AG04450 (cell line): ENCODE measurements around the gene GYG1. TPM values are rescaled to one million over a fixed set of nuclear protein-coding genes. Genes with fewer than 3 reads are reported as not detected.

Source experiments
- CTCF ChIA-PET: fragments of 300-600, 350-600 bp; formaldehyde crosslinking; extraction: SDS; loops from one replicate; lab custom pipeline; 2022; ENCODE audit warnings: antibody characterized with exemption, inconsistent platforms; lab: Charles Lee
- POLR2A ChIA-PET: fragments of 350-600 bp; formaldehyde crosslinking; extraction: SDS; loops from one replicate; lab custom pipeline; 2021; ENCODE audit warnings: antibody characterized with exemption, inconsistent platforms; lab: Yijun Ruan, JAX
- DNase-seq: peaks from one replicate; pipeline ENCODE4 v3.0.0-alpha.2; 2011; ENCODE audit warnings: low read depth, low spot score
- H3K27ac ChIP-seq: one replicate; pipeline ENCODE4 v1.5.1; 2012; ENCODE audit warnings: low read depth, low read length, control low read depth
- H3K27me3 ChIP-seq: one replicate; pipeline ENCODE4 v1.6.0; 2012; ENCODE audit warnings: low read length; ENCODE audit not compliant: control insufficient read depth, insufficient read depth
- H3K4me3 ChIP-seq: 2 replicates; pipeline ENCODE4 v1.5.1; 2011; ENCODE audit warnings: mild to moderate bottlenecking, low read depth, low read length, control low read depth
- H3K9me3 ChIP-seq: 2 replicates; pipeline ENCODE4 v1.5.1; 2012; ENCODE audit warnings: low read length; ENCODE audit not compliant: control insufficient read depth, insufficient read depth
- CTCF ChIP-seq: IDR thresholded peaks from 2 replicates; pipeline ENCODE4 v1.5.1; 2011; ENCODE audit warnings: low read depth, low read length, control low read depth, inconsistent platforms
- polyA plus RNA-seq: library from polyadenylated mRNA; depleted of rRNA; stranded (reverse); fragments of >200 nt; gene quantifications from 2 replicates; pipeline ENCODE4 v1.2.3, GENCODE V29; 2011

GYG1 gene
- polyA plus RNA-seq, 1 experiment: 75.2 TPM

DNA sequence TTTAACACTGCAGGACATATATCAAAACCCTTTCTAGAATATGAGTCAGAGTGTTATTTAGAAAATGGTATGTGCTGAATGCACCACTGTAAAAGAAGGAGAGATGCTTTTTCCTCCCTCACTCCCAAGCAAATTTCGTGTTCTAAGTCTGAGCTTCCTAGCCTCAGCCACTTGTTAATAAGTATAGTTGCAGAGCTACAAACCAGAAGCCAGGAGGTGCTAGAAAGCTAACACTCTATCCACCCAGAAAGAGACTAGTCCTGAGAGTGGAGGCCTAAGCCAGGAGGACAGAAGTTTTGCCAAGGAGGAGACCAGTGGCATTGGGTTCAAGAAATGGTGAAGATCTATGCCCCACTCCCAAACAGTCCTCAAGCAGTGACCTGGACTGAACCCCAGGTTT is 40.5 kb upstream of the GYG1 start:
- H3K4me3 ChIP-seq: no peak overlapping the region
- ChIA-PET POLR2A (no interaction called here), CTCF (interaction anchor here (0.5 to 11.5 kb wide), 11 partner anchors 8 to 642 kb away, joined by 3 to 238 read pairs (median 4); partner anchors contain the start of gene CPA3)
- no peaks in the 10 kb centered on the region for H3K27me3 ChIP-seq
- H3K9me3 ChIP-seq: no peaks in the 10 kb centered on the region
- no peak overlapping the region for H3K27ac ChIP-seq
- no peak for DNase-seq
- peak; percentile 28; the same call in 1 of the 2 replicates for TF ChIP-seq CTCF

- POLR2A ChIA-PET: no interaction called here
These were observed 39.6 kb upstream of the GYG1 start for GRCh38 chr3:148951599-148952361.

GRCh38 chr3:148953094-148953493 is 38.2 kb upstream of the GYG1 start:
- no peak for TF ChIP-seq CTCF
- no peaks in the 10 kb centered on the region for H3K27me3 ChIP-seq
- no peak overlapping the region for H3K27ac ChIP-seq
- H3K9me3 ChIP-seq: no peaks in the 10 kb centered on the region
- no peak for DNase-seq
- POLR2A ChIA-PET: interaction anchor here (0.7 to 1.3 kb wide), 2 partner anchors 38 to 375 kb away, joined by 3 to 7 read pairs; partner anchors contain the start of gene GYG1
- CTCF ChIA-PET: interaction anchor here (0.6 to 4.5 kb wide), 16 partner anchors 10 to 855 kb away, joined by 3 to 105 read pairs (median 4); no protein-coding TSS in a partner anchor
- no peak overlapping the region for H3K4me3 ChIP-seq

More at GRCh38 chr3:148951599-148952361, 39.6 kb upstream of the GYG1 start:
- CTCF ChIA-PET: interaction anchor here (0.6 to 11.5 kb wide), 5 partner anchors 88 to 322 kb away, joined by 4 to 238 read pairs (median 5); partner anchors contain the start of gene CPA3
- H3K9me3 ChIP-seq: no peaks in the 10 kb centered on the region
- no peaks in the 10 kb centered on the region for H3K27me3 ChIP-seq
- no peak overlapping the region for H3K4me3 ChIP-seq
- DNase-seq: no peak
- H3K27ac ChIP-seq: no peak overlapping the region
- TF ChIP-seq CTCF: no peak

GRCh38 chr3:148954981-148955380 is 36.4 kb upstream of the GYG1 start:
- H3K27me3 ChIP-seq: no peaks in the 10 kb centered on the region
- POLR2A ChIA-PET: interaction anchor here (0.5 to 1.7 kb wide), 5 partner anchors 45 to 1009 kb away, joined by 3 to 13 read pairs (median 3); partner anchors contain the start of gene HPS3
- CTCF ChIA-PET: interaction anchor here (0.6 to 4.5 kb wide), 67 partner anchors 11 to 854 kb away, joined by 3 to 105 read pairs (median 5); partner anchors contain the start of genes TM4SF18 and TM4SF4
- H3K4me3 ChIP-seq: no peak overlapping the region
- DNase-seq: no peak
- no peak for TF ChIP-seq CTCF
- H3K27ac ChIP-seq: no peak overlapping the region
- no peaks in the 10 kb centered on the region for H3K9me3 ChIP-seq
